Stimulated activated CD8-positive, alpha-beta memory T cell treated with anti-CD3 and anti-CD28 coated beads, Interleukin-15, amount 100 ng/mL, for 48 hours (primary cell): ENCODE data around the gene SNAPC2.
"Not testable (repeated sequence)": the region's sequence is repeated elsewhere in the genome, so short reads cannot be mapped to it uniquely, and the experiment has no call there.

ENCODE experiments used
- DNase-seq, 2 donors: peaks; one replicate each; pipeline ENCODE4 v3.0.0-alpha.2; 2020; ENCODE audit warnings: low read depth in 2 of 2

Gene SNAPC2

DNA sequence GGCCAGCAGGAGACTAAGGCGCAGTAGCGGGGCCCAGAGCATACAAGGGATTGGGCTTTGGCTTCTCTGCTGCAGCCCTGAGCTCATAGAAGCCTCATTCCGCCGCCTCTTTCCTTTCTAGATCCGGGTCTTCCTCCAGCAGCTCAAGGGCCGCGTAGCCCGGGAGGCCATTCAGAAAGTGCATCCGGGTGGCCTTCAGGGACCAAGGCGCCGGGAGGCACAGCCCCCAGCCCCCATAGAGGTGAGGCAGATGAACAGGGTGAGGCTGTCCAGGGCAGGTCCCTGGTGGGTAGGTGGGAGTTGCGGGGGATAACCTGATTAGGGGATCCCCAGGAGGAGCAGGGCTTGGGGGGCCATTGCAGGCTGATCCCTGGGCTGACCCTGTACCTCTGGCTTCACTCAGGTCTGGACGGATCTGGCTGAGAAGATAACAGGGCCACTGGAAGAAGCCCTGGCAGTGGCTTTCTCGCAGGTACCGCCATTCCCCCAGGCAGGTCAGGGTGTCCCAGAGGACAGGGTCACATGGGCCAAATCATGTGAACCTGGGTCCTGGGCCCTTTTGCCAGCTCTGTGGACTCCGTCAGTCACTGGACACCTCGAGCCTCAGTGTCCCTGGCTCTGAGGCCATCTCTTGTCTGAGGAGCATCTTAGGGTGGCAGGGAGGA, 1.3 kb downstream of the SNAPC2 start:
- no peak for DNase-seq

DNA sequence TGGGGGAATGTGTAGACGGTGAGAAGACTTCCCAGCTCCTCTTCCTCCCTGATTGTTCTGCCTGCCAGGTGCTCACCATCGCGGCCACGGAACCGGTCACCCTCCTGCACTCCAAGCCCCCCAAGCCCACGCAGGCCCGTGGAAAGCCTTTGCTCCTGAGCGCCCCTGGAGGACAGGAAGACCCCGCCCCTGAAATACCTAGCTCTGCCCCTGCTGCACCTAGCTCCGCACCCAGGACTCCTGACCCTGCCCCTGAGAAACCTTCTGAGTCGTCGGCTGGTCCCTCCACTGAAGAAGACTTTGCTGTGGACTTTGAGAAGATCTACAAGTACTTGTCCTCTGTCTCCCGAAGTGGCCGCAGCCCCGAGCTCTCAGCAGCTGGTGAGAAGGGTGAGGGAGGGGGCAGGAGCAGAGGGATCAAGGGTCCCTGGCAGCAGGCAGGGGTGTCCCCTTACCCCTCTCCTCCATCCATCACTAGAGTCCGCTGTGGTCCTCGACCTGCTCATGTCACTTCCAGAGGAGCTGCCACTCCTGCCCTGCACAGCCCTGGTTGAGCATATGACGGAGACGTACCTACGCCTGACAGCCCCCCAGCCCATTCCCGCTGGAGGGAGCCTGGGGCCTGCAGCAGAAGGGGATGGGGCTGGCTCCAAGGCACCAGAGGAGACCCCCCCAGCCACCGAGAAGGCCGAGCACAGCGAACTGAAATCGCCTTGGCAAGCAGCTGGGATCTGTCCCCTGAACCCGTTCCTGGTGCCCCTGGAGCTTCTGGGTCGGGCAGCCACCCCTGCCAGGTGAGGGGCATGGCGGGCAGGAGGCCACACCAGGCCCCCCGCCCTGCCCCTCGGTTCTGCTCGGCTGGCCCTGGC, 2.1 kb downstream of the SNAPC2 start:
- DNase-seq: no peak

DNA sequence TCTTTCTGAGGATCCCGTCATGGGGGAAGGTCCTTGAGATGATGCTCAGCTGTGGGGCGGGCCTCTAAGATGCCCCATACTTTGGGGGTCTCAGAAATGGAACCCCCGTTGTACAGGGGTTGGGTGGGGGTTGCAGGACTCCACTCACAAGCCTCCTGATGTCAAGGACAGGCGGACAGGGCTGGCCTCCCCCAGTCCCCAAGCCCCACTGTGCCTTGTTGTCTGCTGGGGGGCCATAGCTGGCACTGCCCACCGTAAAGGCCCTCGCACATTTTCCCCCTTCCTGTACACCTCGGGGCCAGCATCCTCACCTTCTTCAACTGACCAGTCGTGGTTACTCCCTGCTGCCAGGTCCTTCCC, 2.7 kb downstream of the SNAPC2 start:
- no peak for DNase-seq

DNA sequence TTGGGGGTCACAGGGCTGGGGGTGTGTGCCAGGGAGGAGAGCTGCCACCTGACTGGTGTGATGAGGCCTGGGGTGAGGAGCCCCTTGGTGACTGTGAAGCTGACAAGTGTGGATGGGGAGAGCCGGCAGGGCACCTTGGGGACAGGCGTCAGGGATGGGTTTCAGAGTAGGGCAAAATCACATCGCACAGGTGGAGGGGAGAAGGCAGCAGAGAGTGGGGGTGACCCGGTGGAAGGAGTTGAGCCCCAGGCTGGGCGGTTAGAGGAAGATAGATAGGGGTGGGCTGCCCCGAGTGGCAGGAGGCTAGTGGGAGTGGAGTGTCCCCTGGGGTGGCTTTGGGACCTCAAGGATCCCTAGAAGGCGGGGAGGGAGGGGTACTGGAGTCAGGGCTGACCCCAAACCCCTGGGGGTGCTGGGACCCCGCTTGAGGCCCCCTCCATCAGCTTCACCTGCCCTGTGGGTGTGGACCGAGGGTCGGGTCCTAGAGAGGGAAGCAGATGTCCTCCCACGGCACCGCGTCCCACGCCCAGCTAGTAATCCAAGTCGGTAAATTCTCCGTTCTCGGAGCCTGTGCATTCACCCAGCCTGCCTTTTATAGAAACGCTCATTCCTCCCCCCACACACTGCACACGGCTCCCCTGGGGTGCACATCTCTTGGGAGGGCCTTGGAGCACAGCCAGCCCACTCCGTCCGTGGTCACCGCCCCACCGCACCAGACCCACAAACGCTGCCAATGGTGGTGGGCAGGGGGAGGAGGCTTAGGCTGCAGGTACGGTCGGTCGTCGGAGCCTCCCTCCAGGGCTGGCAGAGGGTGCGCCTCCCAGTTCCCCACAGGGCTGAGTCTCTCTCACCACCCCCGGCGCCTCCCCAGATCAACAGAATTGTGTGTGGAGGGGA, 3.4 kb downstream of the SNAPC2 start:
- no peak for DNase-seq

DNA sequence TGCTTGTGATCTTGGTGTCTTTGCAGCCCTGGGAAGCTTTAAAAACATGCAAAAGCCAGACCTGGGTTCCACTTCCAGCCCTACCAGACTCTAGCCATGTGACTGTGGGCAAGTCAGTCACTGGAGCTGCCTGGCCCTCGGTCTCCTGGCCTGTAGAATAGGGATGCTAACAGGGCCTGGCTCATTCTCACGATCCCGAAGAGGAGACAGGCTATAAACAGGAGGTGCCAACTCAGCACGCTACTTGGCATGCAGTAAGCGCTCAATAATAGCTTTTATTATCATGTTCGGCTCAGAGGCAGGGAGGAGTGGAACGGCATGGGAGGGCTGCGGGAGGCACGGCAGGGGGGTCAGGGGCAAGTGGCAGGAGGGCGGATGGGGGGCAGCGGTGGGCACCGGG, 4.1 kb downstream of the SNAPC2 start:
- no peak for DNase-seq

DNA sequence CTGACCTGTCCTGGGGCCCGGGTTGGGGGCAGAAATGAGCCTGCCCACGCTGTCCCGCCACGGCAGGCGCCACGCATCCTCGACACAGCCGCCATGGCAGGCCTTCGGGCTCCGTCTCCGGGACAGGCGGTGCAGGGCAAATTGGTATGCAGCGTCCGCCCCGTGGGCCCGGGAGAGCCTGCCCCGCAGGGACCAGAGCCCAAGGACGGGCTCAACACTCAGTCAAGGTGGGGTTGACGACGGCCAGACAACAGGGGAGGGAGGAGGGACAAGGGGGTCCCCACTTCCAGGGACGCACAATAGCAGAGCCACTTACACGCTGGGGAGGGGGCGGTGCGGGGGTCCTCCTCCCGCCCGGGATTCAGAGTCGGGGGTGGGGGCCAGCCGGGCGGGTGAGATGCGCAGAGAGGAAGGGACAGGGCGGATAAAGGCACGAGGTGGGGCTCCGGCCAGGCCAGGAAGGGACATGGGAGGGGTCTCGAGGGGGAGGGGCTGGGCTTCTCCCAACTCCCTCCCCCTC, 4.6 kb downstream of the SNAPC2 start:
- DNase-seq: no peak

DNA sequence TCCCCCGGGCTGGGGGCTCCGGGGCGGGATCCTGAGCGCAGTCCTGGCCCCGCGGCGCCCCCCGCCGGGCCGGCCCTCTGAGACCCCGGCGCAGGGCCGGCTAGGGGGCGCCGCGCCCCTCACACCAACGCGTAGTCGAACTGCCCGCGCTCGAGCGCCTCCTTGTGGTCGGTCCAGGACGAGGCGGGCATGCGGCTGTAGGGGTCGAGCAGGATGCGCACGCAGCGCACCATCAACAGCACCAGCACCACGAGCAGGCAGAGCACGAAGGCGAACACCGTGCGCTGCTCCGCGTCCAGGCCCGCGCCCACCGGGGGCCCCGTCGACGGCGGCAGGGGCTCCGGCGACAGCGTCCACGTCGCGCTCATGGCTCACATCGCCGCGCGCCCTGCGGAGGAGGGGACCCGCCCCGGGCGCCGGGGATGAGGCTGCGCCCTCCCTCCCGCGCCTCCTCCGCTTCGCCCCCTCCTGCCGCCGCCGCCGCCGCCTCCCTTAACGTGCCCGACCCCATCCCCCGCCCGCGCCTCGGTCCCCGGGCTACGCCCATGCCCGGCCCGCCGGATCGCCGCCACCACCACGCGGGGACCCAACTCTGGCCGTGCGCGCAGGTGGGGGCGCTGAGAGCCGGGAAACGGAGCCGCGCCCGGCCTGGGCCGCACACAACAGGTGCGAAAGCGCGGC, 5.2 kb downstream of the SNAPC2 start:
- DNase-seq: peak; percentile 68 to 72

DNA sequence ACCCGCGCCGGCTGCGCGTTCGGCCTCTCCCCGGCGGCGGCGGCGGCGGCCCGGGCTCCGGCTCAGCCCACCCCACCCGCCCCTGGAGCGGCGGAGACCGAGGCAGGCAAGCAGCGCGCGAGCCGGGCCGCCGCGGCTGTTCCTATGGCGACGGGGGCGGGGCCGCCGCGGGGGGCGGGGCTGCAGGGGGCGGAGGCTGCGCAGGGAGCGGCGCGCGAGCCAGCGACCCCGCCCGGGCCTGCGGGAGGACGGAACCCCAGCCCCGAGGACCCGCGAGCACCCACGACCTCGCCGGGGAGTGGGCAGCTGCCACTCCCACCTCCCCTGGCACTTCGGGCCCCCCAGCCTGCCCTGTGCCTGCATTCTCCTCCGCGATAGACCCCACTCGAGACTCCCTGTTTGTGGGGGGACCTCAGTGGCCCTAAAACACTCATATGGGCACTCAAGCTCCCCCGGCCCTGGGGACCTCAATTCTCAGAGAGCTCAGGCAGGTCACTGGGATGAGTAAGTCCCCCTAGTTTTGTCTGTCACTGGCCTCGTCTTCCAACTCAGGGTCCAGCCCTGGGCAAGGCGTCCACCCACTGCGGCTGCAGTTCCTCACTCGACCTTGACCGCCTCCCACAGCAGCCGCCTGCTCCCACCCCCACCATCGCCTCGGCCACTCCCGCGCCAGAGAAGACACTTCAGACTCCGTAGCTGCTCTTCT, 6.0 kb downstream of the SNAPC2 start, which contains the start of gene CTXN1:
Gene CTXN1, minus strand, starts transcription at position 115 of the 706 bp plus-strand sequence. CDS start 597 bp downstream, outside the sequence.
- DNase-seq: peak; percentile 67

DNA sequence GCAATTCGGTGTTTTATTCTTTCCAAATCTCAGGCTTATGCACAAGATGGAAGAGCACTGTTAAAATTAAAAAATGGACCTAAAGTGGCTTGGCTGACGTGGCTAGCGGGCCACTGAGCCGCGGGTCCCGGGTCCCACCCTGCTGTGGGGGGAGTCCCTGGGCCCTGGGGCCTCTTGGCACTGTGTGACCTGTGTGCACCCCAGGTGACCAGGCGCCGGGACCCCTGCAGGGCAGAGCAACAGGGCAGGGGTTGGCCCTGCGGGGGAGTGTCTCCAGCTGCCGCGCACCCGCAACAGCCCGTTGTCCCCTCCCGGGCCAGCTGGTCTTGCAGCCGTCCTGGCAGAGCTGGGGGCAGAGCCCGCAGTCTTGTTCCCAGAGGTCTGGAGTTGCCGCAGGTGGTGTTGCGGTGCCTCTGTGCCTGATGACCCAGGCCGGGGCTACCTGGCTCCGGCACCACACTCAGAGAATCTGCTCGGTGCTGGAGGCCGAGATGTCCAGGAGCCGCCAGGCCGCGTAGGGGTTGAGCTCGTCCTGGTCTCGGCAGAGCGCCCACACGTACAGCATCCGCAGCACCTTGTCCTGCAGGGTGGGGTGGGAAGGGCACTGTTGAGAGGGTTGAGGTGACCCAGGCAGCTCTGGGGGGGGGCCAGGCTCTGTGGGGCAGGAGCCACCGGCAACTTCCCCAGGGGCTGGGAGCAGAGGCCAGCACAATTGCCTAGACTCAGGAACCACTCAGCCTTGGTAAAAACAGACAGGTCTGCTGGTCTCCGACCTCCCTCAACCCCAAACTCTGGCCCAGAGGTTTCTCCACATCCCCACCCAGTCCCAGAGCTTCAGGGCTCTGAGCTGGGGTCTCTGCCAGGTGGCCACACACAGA, 6.8 kb downstream of the SNAPC2 start:
- no peak for DNase-seq

DNA sequence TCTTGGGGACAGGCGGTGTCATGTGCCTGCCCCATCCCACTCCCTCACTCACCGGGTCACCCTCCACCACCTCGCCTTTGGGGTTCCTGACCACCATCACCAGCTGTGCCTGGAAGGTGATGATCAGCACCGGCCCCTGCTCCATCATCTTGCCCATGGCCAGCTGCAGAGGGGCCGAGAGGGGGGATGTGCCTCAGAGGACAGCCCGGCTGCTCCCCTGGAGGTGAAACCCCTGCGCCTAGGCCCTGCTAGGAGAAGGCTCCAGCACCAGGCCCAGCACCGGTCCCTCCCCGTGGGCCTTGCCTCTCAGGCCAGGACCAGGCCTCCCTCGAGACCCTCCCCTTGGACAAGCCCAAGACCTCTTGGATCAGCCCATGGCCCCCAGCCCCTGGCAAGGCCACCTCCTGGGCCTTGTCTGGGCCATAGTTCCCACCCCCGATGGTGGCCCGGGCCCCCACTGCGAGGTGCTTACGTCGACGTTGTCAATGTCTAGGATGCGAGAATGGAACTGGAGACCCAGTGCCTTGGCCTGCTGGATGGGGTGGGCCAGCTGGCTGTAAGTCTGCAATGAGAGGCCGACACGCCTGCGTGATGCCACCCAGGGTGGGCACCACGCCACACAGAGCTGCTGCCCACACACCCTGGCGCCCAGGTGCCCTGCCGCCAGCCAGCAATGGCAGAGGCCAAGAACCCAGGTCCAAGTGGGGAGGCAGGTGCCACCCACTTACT, 7.6 kb downstream of the SNAPC2 start:
- no peak for DNase-seq

DNA sequence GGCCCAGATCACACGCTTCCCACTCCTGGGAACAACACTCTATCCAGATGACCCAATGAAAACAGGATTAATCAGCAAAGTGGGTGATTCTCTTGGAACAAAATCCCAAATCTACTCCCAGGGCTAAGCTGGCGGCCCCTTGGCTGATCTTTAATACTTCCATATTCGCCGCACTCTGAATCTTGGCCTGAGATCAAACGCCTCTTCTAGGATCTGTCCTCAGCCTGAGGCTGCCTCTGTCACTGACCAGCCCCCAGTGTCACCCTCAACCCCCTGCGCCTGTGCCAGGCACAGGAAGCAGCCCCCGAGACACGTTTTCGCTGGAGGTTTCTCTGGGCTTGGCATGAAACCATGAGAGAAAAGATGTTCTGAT, 8.2 kb downstream of the SNAPC2 start:
- DNase-seq: no peak

DNA sequence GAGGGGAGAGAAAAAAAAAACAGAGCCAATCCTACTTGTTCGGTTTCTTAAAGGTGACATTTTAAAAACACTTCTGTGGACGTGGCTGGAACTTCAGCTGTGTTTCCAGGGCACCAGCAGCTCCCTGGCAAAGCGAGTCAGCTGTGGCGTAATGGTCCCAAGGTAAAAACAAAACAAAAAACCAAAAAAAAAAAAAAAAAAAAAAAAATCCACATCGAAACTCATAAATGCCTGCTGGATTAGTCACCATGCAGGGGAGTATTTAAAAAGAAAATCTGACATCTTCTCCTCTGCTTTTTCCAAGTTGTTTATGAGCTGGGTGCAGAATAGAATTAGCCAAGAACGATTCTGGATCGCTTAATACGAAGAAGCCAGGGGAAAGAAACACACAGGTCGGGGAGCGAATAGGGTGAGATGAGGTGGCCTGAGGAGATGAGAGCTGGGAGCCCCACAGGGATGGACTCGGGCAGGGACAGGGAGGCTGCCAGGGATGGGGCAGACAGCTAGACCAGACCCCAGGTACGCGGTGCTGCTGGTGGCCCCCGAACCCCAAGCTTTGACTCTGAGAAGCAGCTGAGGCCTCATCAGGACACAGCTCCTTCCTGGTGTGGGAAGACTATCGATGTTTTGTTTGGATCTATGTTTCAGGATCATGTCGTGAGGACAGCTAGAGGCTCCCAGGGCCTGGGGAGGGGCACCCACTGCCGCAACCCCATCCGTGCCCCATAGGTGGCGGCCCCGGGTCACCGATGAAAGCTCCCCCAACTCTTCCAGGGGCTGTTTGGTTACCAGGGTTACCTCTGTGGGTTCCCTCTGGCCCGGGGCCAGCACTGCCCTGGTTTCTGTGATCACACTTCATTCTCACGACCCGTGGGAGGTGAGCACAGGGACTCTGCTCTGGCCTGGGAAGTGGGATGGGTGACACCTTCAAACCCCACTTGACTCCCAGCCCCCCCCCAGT, 8.9 kb downstream of the SNAPC2 start:
- peak; percentile 62 to 67 for DNase-seq

DNA sequence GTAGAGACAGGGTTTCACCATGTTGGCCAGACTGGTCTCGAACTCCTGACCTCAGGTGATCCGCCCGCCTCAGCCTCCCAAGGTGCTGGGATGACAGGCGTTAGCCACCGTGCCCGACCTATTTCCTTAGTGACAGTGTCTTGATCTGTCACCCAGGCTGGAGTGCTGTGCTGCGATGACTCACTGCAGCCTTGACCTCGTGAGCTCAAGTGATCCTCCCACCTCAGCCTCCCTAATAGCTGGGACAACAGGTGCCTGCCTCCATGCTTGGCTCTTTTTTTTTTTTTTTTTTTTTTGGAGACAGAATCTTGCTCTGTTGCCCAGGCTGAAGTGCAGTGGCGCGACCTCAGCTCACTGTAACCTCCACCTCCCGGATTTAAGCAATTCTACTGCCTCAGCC, 9.9 kb downstream of the SNAPC2 start:
- not testable (repeated sequence) for DNase-seq

DNA sequence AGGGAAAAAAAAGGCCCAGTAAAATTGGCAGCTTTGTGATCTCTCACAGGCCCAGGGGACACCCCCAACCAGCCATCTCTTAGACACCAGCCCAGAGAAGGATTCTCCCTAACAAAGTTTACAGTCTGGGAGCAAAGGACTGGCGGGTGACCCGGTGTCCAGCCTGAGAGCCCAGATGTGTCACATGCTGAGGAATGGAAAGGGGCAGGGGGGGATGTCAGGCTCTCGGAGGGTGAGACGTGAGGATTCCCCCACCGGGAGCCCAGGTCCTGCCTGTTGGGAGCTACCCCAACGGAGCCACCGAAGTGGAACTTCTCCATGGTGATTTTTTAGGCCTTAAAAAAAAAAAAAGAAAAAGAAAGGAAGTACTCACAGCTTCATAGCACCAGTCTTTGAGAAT, 10.6 kb downstream of the SNAPC2 start:
- DNase-seq: no peak

DNA sequence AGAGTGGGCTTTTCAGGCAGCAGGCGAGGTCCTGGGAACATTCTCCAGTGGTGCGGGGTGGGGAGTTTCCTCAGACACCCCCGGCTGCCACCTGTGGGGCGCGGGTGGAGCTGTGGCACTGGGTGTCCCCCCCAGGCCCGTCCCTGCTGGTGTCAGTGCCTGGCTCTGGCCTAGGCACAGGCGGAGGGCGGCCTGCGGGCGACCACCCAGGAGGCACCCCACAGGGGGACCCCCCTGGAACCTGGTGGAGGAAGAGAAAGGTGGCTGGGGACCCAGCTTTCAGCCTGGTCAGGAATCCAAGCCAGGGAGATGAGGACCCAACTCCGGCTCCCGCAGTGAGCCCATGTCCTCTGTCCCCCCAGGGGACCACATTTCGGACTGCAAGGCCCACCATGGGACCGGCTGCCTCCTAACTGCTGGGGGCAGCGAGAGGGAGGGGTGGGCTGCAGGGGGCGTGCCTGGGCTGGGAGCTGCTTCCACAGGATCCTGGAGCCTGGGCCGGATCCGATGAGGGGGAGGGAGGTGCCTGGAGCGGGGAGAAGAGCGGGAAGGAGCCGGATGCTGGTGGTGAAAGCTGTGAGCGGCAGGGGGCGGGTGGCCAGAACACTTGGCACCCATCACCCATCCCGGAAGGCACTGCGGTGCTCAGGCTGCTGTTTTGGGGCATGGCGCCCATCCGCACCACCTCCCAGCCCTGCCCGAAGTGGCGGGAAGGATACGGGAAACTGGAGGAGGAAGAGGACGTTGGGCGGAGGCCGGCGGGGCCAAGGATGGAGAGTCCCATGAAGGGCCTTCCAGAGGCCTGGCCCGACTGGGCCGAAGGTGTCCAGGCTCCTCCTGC, 11.3 kb downstream of the SNAPC2 start:
- DNase-seq: no peak

DNA sequence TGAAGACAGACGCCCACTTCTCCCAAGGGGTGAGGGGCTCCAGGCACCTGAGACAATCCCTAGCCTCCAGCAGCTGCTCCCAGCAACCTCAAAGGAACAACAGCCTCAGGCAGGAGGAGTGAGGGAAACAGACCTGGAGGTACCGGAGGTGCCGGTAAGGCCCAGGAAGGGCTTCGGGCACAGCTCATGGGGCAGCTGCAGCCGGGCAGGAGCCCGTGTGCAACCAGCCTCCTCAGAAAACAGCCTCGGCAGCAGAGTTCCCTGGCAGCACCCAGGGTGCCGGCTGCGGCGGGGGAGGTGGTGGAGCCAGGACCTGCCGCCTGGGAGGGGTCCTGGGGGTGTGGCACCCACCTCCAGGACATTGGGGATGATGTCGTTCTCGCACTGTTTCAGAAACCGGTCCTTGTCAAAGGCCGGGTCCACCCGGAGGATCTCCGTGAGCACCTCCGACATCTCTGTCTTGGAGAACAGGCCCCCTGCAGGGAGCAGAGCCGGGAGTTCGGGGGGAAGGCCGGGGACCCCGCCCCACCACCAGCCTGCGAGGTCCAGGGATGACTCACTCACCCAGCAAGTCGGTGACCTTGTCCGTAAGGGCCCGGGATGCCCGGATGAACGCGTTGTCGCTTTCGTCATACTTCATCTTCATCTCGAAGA, 12.3 kb downstream of the SNAPC2 start:
- DNase-seq: no peak

DNA sequence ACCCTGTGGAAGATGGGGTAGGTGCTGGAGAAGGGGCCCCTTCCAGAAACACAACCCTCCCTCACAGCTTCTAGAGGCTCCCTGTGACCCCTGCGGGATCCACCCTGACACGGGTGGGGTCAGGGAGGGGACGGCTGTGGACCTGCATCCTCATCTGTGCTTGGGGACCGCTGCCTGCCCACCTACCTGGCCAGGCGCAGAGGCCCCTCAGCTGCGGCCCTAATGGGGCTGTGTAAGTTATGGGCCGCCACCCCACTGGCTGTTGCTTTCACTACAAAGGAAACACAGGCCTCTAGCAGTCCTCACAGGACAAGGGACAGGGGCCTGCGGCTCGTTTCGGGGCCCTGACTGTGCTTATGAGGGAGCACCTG, 12.8 kb downstream of the SNAPC2 start:
- DNase-seq: no peak
